Spleen (tissue), 11 donors: Measurements from ENCODE around the gene EXOC6B. TPM values are rescaled to one million over a fixed set of nuclear protein-coding genes. Genes with fewer than 3 reads are reported as not detected.

Source experiments
- DNase-seq: peaks from one replicate; pipeline ENCODE4 v3.0.0-alpha.2; 2020
- H3K27ac ChIP-seq, 8 donors: fragments of 200-600 bp; sonication (generic) in 7 of 8; 1 replicate in 4 of 8; 2 replicates in 4 of 8; pipeline versions ENCODE4 v1.5.0 to v1.8.0; 2016 to 2021; ENCODE audit warnings: inconsistent platforms in 4 of 8, mild to moderate bottlenecking in 4 of 8, moderate library complexity in 1 of 8
- H3K27me3 ChIP-seq, 7 donors: fragments of 200-600 bp; sonication (generic) in 6 of 7; replicated peaks in 1 of 7; 1 replicate in 4 of 7; 2 replicates in 3 of 7; pipeline versions ENCODE4 v1.5.0 to v1.8.0; 2016 to 2021; ENCODE audit warnings: inconsistent platforms in 3 of 7, mild to moderate bottlenecking in 1 of 7
- H3K36me3 ChIP-seq, 6 donors: fragments of 200-600 bp; sonication (generic) in 5 of 6; 1 replicate in 4 of 6; 2 replicates in 2 of 6; pipeline versions ENCODE4 v1.5.0 to v1.8.0; 2016 to 2021; ENCODE audit warnings: inconsistent platforms in 2 of 6
- H3K4me1 ChIP-seq, 6 donors: fragments of 200-600 bp; sonication (generic) in 5 of 6; 1 replicate in 3 of 6; 2 replicates in 3 of 6; pipeline versions ENCODE4 v1.5.0 to v1.8.0; 2016 to 2021; ENCODE audit warnings: inconsistent platforms in 3 of 6
- H3K4me3 ChIP-seq, 8 donors: fragments of 200-600 bp; sonication (generic) in 7 of 8; 1 replicate in 4 of 8; 2 replicates in 4 of 8; pipeline versions ENCODE4 v1.5.0 to v1.8.0; 2016 to 2021; ENCODE audit warnings: inconsistent platforms in 4 of 8, mild to moderate bottlenecking in 4 of 8, moderate library complexity in 2 of 8
- H3K9me3 ChIP-seq, 8 donors: fragments of 200-600 bp; sonication (generic) in 7 of 8; 1 replicate in 4 of 8; 2 replicates in 4 of 8; pipeline versions ENCODE4 v1.5.0 to v1.8.0; 2016 to 2021; ENCODE audit warnings: inconsistent platforms in 4 of 8
- CTCF ChIP-seq, 11 experiments: fragments of 200-600 bp in 7 of 11; fragments of 450-650 bp in 4 of 11; sonication (generic) in 4 of 11; IDR thresholded peaks in 8 of 11; conservative IDR thresholded peaks in 3 of 11; 1 replicate in 7 of 11; 2 replicates in 4 of 11; pipeline versions ENCODE4 v1.4.0 to v1.8.0; 2016 to 2021; ENCODE audit warnings: antibody characterized with exemption in 11 of 11, inconsistent platforms in 4 of 11, mild to moderate bottlenecking in 1 of 11
- POLR2A ChIP-seq, 3 donors: fragments of 450-650 bp; IDR thresholded peaks; one replicate each; pipeline ENCODE4 v1.5.1; 2017; ENCODE audit warnings: antibody characterized with exemption in 3 of 3, mild to moderate bottlenecking in 1 of 3
- POLR2AphosphoS5 ChIP-seq, 3 donors: sonication (generic); formaldehyde crosslinking; IDR thresholded peaks; one replicate each; pipeline ENCODE4 v1.5.1; 2017; ENCODE audit warnings: antibody characterized with exemption in 3 of 3
- WGBS, 5 donors: extraction: QIAGEN DNeasy Blood & Tissue Kit in 3 of 5; methylation state at CpG; one replicate each; pipeline versions ENCODE4 v1.1.5 to v1.1.7; 2013 to 2018; 5-methylcytosine and 5-hydroxymethylcytosine counted together
- intact Hi-C: fragments of 100-400 bp; cut with DNase I; formaldehyde crosslinking; loops from one replicate; pipeline ENCODE4 v1.15.0; 2023; ENCODE audit warnings: low total_unique reads
- polyA plus RNA-seq, 3 donors: library from polyadenylated mRNA; stranded (reverse); fragments of 200-250 nt; gene quantifications; one replicate each; pipeline ENCODE4 v1.2.1, GENCODE V29; 2013
- total RNA-seq, 7 donors: library from RNA; depleted of rRNA in 3 of 7; stranded (reverse); fragments of >200 nt in 3 of 7; fragmentation: NEBNext Ultra II Directional in 4 of 7; extraction: Animal tissue kit (Norgen Biotek cat#: 25700) in 4 of 7; gene quantifications; one replicate each; pipeline versions ENCODE4 v1.1.0 to v1.2.1, GENCODE V29; 2016 to 2021
- donor health status: healthy with polysubstance abuse.
- donor health status: DM: no; HTN: no; CAD: no; lungs with moderate emphysema.
- donor health status: DM: no; HTN: no; CAD: no.
- donor health status: Bipolar disorder and iron deficiency.
- donor health status: healthy.
- donor health status: DM: no; HTN: no; CAD: no.
- donor health status: DM: yes; HTN: yes; CAD: no.

The EXOC6B gene
- total and polyA plus RNA-seq, 10 donors, result 1.0 to 27.9 (median 18.0) TPM

DNA sequence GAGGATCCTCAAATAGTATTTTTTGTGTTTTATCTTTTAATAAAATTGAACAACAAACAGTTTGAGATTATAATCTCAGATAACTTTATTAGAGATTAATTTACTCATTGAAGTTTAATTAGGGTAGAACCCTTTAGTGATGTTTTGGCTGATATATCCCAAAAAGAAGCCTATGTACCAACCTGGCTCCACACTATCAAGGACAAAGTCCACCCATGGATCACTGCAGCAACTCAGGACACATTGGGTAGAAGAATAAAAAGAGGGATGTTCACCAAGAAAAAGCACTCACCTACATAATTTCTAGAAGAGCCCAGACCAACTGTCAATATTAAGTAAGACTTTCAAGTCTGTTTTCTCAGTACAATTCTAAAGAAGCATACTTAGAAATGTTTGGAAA lies 112.9 kb downstream of the EXOC6B start:
- DNase-seq, result no peak
- H3K9me3 ChIP-seq, result no peaks in the 10 kb centered on the region
- H3K27ac ChIP-seq, result no peak overlapping the region
- no peaks in the 10 kb centered on the region for H3K4me1 ChIP-seq
- H3K4me3 ChIP-seq, result no peak overlapping the region
- peaks cover 0 to 32% (median 0%) of the 10 kb centered on the region in 6 donors for H3K36me3 ChIP-seq
- TF ChIP-seq CTCF (IDR thresholded peaks at IDR 0.05 in 8 of 11, conservative IDR thresholded peaks at IDR 0.05 in 3 of 11) (no peak), POLR2AphosphoS5 (IDR thresholded peaks at IDR 0.05) (no peak), POLR2A (IDR thresholded peaks at IDR 0.05) (no peak)
- no peaks in the 10 kb centered on the region for H3K27me3 ChIP-seq
- intact Hi-C loops, result no loop called here

DNA sequence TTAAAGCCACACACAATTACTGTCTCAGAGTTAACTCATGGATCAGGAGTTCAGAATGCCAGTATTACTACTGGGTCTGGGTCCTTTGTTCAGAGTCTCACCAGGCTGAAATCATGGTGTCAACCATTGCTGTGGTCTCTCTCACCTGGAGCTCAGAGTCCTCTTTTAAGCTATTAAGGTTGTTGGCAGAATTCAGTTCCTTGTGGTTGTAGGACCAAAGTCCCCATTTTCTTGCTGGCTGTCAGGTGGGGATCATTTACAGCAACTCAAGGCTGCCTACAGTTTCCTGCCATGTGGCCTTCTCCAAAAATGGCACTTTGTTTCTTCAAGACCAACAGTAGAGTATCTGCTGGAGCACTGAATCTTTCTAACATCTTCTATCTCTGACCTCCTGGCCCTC lies 113.5 kb downstream of the EXOC6B start:
- DNase-seq, result no peak
- Histone ChIP-seq H3K4me3 (no peak overlapping the region), H3K4me1 (no peaks in the 10 kb centered on the region), H3K27ac (no peak overlapping the region), H3K36me3 (peaks cover 0 to 25% (median 0%) of the 10 kb centered on the region in 6 donors), H3K9me3 (no peaks in the 10 kb centered on the region), H3K27me3 (no peaks in the 10 kb centered on the region)
- intact Hi-C loops, result no loop called here
- TF ChIP-seq POLR2A (IDR thresholded peaks at IDR 0.05) (no peak), CTCF (IDR thresholded peaks at IDR 0.05 in 8 of 11, conservative IDR thresholded peaks at IDR 0.05 in 3 of 11) (no peak), POLR2AphosphoS5 (IDR thresholded peaks at IDR 0.05) (no peak)

DNA sequence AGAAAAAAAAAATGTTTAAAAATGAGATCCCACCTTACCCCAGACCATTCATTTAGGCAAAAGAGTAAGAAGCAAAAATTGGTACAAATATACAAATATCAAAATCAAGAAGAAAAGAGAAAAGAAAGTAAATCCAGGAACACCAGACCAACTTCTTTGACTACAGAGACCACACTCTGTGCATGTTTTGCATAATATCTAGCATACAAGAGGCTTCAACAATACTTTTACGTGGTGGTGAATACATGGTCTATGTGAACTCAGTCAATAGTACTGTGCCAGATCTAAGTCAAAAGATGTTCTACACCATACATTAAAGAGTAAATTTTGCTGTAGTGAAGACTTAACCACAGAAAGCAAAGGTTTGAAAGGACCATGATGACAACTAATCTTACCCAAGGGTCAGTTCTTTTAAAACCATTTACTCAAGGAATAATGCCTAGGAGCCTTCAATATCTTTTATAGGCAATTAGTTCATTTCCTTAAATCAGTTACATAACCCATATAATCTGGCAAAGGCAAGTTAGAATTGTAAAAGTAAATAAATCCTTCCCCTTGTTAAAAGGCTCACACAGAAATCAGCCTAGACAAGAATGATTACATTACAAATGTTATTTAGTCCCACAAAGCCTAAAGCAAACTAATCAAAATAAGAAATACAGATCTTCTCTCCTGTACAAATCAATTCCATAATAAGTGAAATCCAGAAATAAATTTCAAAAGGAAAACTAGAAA lies 115.2 kb downstream of the EXOC6B start:
- no peaks in the 10 kb centered on the region for H3K9me3 ChIP-seq
- intact Hi-C loops, result no loop called here
- H3K4me1 ChIP-seq, result no peaks in the 10 kb centered on the region
- WGBS, 5 donors, result 80 to 94% (median 85%) methylated on average over 1 of the region's 1 CpG
- H3K36me3 ChIP-seq, result peaks cover 0 to 16% (median 0%) of the 10 kb centered on the region in 6 donors
- no peaks in the 10 kb centered on the region for H3K27me3 ChIP-seq
- TF ChIP-seq POLR2A (IDR thresholded peaks at IDR 0.05), result no peak
- TF ChIP-seq CTCF (IDR thresholded peaks at IDR 0.05 in 8 of 11, conservative IDR thresholded peaks at IDR 0.05 in 3 of 11), result no peak
- no peak for TF ChIP-seq POLR2AphosphoS5 (IDR thresholded peaks at IDR 0.05)
- no peak overlapping the region for H3K27ac ChIP-seq
- DNase-seq, result no peak
- no peak overlapping the region for H3K4me3 ChIP-seq

- H3K27me3 ChIP-seq, result no peaks in the 10 kb centered on the region
- H3K4me3 ChIP-seq, result no peak overlapping the region
- H3K4me1 ChIP-seq, result no peaks in the 10 kb centered on the region
- TF ChIP-seq POLR2AphosphoS5 (IDR thresholded peaks at IDR 0.05) (no peak), CTCF (IDR thresholded peaks at IDR 0.05 in 8 of 11, conservative IDR thresholded peaks at IDR 0.05 in 3 of 11) (no peak), POLR2A (IDR thresholded peaks at IDR 0.05) (no peak)
- WGBS, 5 donors, result 82 to 90% (median 86%) methylated on average over 1 of the region's 1 CpG
- peaks cover 0 to 14% (median 0%) of the 10 kb centered on the region in 6 donors for H3K36me3 ChIP-seq
- H3K27ac ChIP-seq, result no peak overlapping the region
- no peak for DNase-seq
- H3K9me3 ChIP-seq, result no peaks in the 10 kb centered on the region
- intact Hi-C loops, result no loop called here
These were observed 117.6 kb downstream of the EXOC6B start for GRCh38 chr2:72708236-72708635.
